ENCODE measurements around the gene NPW.

NPW gene

GRCh38 chr16:2061023-2061422 lies 41.4 kb downstream of the NPW start:
- no peak for TF ChIP-seq TCF12 (IDR thresholded peaks at IDR 0.05; ENCODE audit: low read depth)
- TF ChIP-seq TAF1 (IDR thresholded peaks at IDR 0.05; ENCODE audit: low read depth), result no peak
- no peak for TF ChIP-seq CEBPB (IDR thresholded peaks at IDR 0.05)
- no peak for TF ChIP-seq EGR1 (IDR thresholded peaks at IDR 0.05)
- TF ChIP-seq RAD21 (IDR thresholded peaks at IDR 0.05; ENCODE audit: low read depth), result no peak
- no peak for TF ChIP-seq REST (IDR thresholded peaks at IDR 0.05; ENCODE audit: low read depth)
- TF ChIP-seq USF1 (IDR thresholded peaks at IDR 0.05), result no peak
- TF ChIP-seq ZBTB7A (IDR thresholded peaks at IDR 0.05; ENCODE audit: low read depth), result no peak
- TF ChIP-seq YY1 (IDR thresholded peaks at IDR 0.05; ENCODE audit: low read depth), result no peak
- TF ChIP-seq CREB1 (IDR thresholded peaks at IDR 0.05; ENCODE audit: low read depth), result no peak

GRCh38 chr16:2061526-2061925 lies 41.9 kb downstream of the NPW start:
- TF ChIP-seq TEAD4 (IDR thresholded peaks at IDR 0.05) (no peak), FOXM1 (IDR thresholded peaks at IDR 0.05; ENCODE audit: borderline replicate concordance, low read depth) (no peak)

- TF ChIP-seq CREB1 (IDR thresholded peaks at IDR 0.05; ENCODE audit: low read depth) (no peak), TCF12 (IDR thresholded peaks at IDR 0.05; ENCODE audit: low read depth) (no peak), YY1 (IDR thresholded peaks at IDR 0.05; ENCODE audit: low read depth) (no peak), MAX (IDR thresholded peaks at IDR 0.05) (no peak), TAF1 (IDR thresholded peaks at IDR 0.05; ENCODE audit: low read depth) (no peak), USF1 (IDR thresholded peaks at IDR 0.05) (no peak), EGR1 (IDR thresholded peaks at IDR 0.05) (no peak), CEBPB (IDR thresholded peaks at IDR 0.05) (no peak), REST (IDR thresholded peaks at IDR 0.05; ENCODE audit: low read depth) (no peak), TEAD4 (IDR thresholded peaks at IDR 0.05) (no peak), FOXM1 (IDR thresholded peaks at IDR 0.05; ENCODE audit: borderline replicate concordance, low read depth) (no peak), NFIC (IDR thresholded peaks at IDR 0.05) (no peak), ZBTB7A (IDR thresholded peaks at IDR 0.05; ENCODE audit: low read depth) (no peak)
Observed at GRCh38 chr16:2062801-2063200, 43.2 kb downstream of the NPW start.

GRCh38 chr16:2063861-2064260 lies 44.3 kb downstream of the NPW start:
- TF ChIP-seq EGR1 (IDR thresholded peaks at IDR 0.05), result no peak
- TF ChIP-seq YY1 (IDR thresholded peaks at IDR 0.05; ENCODE audit: low read depth), result no peak
- TF ChIP-seq ZBTB7A (IDR thresholded peaks at IDR 0.05; ENCODE audit: low read depth), result no peak
- no peak for TF ChIP-seq CEBPB (IDR thresholded peaks at IDR 0.05)
- TF ChIP-seq EP300 (IDR thresholded peaks at IDR 0.05; ENCODE audit: borderline replicate concordance), result no peak
- TF ChIP-seq MAX (IDR thresholded peaks at IDR 0.05), result no peak

- TF ChIP-seq USF1 (IDR thresholded peaks at IDR 0.05) (no peak), REST (IDR thresholded peaks at IDR 0.05; ENCODE audit: low read depth) (no peak), EP300 (IDR thresholded peaks at IDR 0.05; ENCODE audit: borderline replicate concordance) (no peak), TAF1 (IDR thresholded peaks at IDR 0.05; ENCODE audit: low read depth) (no peak), CREB1 (IDR thresholded peaks at IDR 0.05; ENCODE audit: low read depth) (no peak), FOXM1 (IDR thresholded peaks at IDR 0.05; ENCODE audit: borderline replicate concordance, low read depth) (no peak), RAD21 (IDR thresholded peaks at IDR 0.05; ENCODE audit: low read depth) (no peak), CEBPB (IDR thresholded peaks at IDR 0.05) (no peak), EGR1 (IDR thresholded peaks at IDR 0.05) (no peak), YY1 (IDR thresholded peaks at IDR 0.05; ENCODE audit: low read depth) (no peak), MAX (IDR thresholded peaks at IDR 0.05) (no peak), TEAD4 (IDR thresholded peaks at IDR 0.05) (no peak), NFIC (IDR thresholded peaks at IDR 0.05) (no peak), TCF12 (IDR thresholded peaks at IDR 0.05; ENCODE audit: low read depth) (no peak), ZBTB7A (IDR thresholded peaks at IDR 0.05; ENCODE audit: low read depth) (no peak)
Observed at GRCh38 chr16:2064368-2064945, 44.9 kb downstream of the NPW start.
